GM12873 (cell line): ENCODE data around the gene FOXK2.

Experiments used
- CTCF ChIP-seq: IDR thresholded peaks from 2 replicates; pipeline ENCODE4 v1.5.1; 2012; ENCODE audit warnings: low read depth, mild to moderate bottlenecking, moderate library complexity, low read length, control low read depth; ENCODE audit not compliant: insufficient read depth; ENCODE audit errors: missing control alignments

The FOXK2 gene

GRCh38 chr17:82568997-82569393, 49.5 kb downstream of the FOXK2 start:
- TF ChIP-seq CTCF, result no peak

- no peak for TF ChIP-seq CTCF
Observed at GRCh38 chr17:82569621-82570020, 50.1 kb downstream of the FOXK2 start.

DNA sequence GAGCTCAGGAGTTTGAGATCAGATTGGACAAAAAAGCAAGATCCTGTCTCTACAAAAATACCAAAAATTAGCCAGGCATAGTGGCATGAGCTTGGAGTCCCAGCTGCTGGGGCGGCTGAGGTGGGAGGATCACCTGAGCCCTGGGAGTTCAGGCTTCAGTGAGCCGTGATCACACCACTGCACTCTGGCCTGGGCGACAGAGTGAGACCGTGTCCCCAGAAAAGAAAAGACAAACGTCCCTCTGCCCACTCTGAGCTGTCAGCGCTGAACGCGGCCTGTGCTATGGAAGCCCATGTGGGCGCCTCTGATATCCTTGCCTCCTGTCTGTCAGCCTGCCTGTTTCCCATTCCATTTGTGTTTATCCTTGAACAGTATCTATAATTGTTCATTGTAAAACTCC, 50.7 kb downstream of the FOXK2 start:
- no peak for TF ChIP-seq CTCF

DNA sequence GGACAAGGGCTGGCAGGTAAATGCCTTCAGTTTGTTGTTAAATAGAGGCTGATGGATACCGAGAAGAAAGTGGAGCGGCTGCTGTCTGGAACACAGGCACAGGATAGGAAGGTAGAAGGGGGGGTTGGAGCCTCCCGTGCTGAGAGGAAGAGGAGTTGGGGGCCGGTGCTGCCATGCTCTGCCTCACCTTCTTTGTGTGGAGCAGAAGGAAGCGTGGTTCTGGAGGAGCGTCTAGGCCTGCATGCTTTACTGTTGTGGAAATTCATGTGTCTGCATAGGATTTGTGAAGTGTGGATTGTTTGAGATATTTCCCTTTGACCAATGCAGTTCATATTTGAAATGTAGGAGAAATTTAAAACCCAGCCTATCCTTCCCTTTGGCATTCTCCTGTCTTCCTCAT, 52.3 kb downstream of the FOXK2 start:
- no peak for TF ChIP-seq CTCF

DNA sequence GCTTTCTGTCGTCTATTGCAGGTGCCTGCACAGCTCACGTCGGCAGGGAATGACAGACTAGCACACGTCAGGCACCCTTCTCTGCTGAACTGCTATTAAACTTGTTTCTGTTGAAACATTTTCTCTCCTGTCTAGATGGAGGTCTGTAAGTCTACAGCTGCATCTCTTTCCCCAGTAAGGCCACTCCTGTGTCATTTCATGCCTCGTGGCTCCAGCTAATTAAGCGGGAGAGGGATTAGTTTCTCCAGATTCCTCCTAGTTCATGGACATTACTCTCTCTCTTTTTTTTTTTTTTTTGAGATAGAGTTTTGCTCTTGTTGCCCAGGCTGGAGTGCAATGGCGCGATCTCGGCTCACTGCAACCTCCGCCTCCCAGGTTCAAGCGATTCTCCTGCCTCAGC, 54.5 kb downstream of the FOXK2 start:
- TF ChIP-seq CTCF, result no peak

DNA sequence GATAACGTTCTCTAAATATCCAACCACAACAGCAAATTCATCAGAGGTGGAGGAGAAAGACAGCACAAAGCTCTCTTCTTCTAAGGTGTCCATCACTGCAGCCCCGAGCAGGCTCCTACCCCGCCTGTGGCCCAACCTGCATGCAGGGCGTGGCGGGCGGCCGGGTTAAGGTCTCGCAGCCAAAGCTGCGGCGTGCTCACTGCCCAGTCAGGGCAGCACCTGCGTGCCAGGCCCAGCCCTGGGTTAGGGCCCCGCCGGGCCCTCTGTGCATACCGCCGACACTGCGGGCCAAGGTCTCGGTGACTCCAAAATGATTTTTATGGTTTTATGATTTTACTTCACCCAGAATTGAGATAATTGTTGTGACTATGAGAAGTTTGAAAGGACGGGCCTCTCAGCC, 57.8 kb downstream of the FOXK2 start:
- TF ChIP-seq CTCF, result no peak

DNA sequence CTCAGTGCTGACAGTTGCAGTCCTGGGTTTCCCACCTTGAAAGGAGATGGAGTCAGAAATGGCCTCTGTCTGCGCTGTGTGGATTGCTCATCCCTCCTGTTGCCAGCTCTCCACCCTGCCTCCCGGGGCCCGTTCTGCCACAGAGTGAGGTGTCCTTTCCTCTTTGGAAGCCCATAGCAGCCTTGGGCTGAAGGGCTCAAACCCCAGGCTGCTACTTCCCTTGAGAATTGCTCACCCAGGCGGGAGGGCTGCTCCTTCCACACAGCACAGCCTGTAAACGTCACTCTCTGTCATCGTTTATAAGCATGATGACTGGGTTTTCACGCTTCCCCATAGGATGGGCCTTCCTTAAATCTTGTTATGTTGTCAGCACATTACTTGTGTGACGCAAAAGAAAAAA, 62.7 kb downstream of the FOXK2 start:
- TF ChIP-seq CTCF, result no peak

- TF ChIP-seq CTCF, result no peak
Observed at GRCh38 chr17:82582709-82583108, 63.2 kb downstream of the FOXK2 start.
